NCI-H1694 treated with DMSO at 0.1 percent for 48 hours (cell line): ENCODE measurements around the gene SCN4A.
"Not testable (repeated sequence)": the region's sequence is repeated elsewhere in the genome, so short reads cannot be mapped to it uniquely, and the experiment has no call there.

Experiments used
- DNase-seq: peaks from one replicate; lab custom pipeline; 2025; lab: John Stamatoyannopoulos, UW

SCN4A gene

DNA sequence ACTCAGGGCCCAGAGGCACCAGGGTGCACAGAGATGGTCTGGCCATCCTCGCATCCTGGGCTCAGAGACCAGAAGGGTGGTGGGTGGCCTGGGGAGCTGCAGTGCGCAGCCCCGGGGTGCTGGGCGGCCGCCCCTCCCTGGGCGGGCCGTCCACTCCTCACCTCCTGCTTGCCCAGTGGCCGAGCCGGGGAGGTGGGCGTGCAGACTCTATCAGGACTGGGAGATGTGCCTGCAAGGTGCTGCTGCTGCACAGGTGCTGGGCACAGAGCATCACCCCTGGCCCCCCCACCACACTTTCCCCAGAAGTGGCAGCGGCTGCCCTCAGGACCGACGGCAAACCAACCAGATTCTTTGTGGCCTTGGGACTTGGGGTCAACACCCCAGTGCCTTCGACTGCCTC, at the start of gene SCN4A:
Gene SCN4A, minus strand, starts transcription at position 123 of the 400 bp plus-strand sequence. Its CDS starts 77 bp downstream, at position 46.
- DNase-seq: no peak

DNA sequence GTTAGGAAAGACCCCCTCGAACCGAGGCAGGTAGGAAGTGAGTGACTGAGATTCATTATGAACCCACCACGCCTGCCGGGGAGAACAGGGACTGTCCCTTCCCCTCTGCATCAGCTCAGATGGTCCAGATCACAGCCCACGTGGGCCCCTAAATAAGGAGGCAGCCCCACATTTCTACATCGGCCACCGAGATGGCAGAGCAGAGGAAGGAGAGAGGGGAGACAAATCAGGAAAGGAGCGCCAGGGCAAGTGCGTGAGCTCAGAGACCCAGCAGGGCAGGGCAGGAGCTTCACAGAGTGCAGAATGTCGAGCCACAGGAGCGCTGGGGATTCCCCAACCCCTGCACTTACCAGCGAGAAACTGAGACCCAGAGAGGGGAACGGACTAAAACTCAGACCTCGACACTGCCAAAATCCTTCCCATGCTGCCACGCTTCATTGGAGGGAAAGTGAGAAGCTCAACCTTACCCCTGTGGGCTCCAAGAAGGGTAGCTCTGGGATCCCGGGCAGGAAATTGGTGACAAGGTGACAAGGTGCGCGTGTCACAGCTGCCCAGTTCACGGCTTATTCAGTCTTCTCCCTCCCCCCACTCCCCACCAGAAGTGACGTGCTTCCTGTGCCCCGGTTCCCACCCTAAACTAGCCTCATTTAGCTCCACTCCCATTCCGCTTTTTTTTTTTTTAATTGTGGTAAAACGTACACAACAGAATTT, 47.5 kb upstream of the SCN4A start, which contains the start of gene ICAM2:
Gene ICAM2, minus strand, starts transcription at position 578 of the 711 bp plus-strand sequence. CDS start 13,942 bp downstream, outside the sequence.
- no peak for DNase-seq

DNA sequence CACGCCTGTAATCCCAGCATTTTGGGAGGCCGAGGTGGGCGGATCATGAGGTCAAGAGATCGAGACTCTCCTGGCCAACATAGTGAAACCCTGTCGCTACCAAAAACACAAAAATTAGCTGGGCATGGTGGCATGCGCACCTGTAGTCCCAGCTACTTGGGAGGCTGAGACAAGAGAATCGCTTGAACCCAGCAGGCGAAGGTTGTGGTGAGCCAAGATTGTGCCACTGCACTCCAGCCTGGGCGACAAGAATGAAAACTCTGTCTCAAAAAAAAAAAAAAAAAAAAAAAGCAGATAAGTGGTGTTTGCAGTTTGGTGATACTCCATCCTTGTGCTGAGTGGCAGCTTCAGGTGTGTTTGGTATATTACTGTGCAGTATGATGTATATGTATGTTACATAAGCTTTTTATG, 46.8 kb upstream of the SCN4A start:
- not testable (repeated sequence) for DNase-seq

DNA sequence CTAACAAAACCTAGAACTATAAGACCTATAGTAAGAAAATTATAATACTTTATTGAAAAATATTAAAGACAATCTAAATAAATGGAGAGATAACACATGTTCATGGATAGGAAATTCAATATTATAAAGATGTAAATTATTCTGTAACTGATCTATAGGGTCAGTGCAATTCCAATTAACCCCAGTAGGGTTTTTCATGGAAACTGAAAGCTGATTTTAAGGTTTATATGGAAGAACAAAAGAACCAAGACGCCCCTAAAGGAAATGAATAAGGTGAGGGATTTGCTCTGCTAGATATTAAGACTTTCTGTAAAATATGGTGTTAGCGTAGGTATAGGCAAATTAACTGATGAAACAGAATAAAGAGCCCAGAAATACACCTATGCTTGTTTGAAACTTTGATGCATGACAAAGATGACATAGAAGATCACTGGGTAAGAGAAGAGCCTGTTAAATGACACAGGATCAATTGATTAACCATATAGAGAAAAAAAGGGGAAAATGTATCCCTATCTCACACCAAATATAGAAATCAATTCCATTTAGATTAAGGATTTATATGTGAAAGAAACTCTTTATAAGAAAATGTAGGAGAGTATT, 44.8 kb upstream of the SCN4A start:
- DNase-seq: no peak

DNA sequence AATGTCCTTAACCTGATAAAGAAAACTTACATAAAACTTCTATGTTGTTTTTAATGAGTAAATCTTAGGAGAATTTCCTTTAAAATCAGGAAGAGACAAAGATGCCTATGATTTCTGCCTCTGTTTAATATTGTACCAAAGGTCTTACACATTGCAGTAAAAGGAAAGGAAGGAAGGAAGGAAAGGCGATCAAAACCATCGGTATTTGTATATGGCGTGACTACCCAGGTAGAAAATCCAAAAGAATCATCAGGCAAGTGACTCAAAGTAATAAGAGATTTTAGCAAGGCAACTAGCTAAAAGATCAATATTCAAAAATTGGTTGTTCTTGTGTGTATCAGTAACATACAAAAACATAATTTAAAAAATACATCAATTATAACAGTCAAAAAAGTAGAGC, 44.3 kb upstream of the SCN4A start:
- DNase-seq: no peak

DNA sequence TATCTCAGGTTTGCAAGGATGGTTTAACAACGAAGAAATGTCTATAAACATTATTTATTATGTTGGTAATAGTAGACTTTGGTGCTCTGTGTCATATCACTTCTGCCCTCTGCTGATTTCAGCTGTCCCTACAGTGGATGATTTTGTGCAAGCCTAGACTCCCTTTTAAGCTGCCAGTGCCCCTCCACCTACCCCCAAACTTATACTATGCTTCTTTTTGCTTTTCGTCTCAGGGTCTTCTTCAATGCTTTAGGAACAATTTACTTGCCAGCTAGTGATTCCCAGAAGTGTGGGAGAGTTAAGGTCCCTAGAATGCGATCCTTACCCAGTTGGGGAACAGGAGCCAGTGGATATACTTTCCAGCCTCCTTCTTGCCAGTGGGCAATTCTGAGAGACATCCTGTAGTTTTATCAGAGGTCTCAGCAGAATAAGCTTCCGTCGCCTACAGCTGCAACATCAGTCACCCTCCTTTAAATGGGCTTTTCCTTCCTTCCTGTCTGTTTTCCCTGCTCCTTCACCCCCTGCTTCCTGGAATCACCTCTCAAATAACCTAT, 43.6 kb upstream of the SCN4A start:
- no peak for DNase-seq

DNA sequence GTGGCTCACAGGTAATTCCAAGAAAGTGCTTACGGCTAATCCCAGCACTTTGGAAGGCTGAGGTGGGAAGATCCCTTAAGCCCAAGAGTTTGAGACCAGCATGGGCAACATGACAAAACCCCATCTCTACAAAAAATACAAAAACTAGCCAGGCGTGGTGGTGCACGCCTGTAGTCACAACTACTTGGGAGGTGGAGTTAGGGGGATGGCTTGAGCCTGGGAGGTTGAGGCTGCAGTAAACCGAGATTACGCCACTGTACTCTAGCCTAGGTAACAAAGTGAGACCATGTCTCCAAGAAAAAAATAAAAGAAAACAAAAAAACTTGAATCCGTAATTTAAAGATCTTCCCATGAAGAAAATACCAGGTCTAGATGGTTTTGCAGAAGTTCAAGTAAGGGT, 42.7 kb upstream of the SCN4A start:
- no peak for DNase-seq

DNA sequence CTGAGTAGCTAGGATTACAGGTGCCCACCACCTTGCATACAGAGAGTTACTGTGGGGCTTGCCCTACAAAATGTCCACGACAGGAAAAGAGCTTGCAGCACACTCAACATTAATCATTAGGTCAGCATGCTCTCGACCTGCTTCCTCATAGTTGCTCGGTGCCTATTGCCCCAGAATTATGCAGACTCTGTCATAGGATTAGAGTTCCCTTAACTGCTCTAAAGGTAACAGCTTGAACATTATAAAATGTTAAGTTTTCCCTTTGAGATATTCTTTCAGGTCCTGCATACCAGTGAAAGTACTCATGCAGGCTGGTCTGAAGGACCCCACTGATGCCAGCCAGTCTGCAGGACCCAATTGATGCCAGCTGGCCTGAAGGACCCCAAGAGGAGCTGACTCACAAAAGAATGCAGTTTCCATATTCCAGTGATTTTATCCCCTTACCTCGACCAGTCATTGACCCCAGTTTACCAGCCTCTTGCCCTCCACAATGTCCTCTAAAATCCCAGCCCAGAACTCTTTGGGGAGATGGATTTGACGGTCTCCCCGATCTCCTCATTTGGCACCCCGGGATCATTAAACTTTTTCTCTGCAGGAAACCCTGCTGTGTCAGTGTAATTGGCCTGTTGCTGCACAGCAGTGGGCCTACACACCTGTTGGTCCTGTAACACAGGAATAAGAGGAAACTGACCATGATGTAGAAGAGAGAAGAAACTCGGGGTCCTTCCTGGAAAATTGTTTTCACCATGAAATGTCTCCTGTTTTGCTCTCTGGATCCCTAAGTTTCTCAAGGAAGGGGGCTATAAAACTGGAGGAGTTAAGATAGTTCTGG, 37.1 kb upstream of the SCN4A start:
- DNase-seq: no peak

DNA sequence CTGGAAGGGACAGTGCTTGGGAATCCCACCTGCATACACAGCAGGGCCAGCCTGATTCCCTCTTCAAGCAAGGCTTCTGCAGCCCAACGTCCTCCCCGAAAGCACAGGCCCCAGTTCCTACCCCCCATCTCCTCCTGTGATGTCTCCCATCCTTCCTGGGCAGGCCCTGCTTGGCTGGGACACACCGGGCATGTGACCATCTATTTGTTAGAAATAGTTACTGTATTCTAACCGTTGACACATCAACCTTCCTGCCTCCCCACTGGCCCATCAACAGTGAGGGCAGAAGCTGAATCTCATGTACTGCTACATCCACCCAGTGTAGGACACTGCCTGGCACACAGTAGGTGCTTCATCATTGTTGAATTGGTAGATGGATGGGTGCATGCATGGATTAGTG, 36.1 kb upstream of the SCN4A start:
- DNase-seq: no peak

DNA sequence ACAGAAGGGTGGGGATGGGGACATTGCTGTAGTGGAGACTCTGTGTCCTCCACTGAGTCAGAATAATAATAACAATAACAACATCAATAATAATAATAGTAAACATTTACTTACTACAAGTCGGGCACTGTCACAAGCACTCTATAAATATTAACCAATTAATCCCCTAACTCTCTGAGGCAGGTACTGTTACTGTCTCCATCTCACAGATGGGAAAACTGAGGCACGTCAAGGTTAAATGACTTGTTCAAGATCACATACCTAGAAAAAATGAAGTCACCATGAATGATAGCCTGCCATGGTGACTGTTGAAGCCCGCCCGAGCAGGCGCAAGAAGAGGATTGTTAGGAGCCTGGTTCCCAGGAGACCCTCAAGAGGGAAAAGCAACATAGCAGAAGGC, 35.6 kb upstream of the SCN4A start:
- DNase-seq: no peak

DNA sequence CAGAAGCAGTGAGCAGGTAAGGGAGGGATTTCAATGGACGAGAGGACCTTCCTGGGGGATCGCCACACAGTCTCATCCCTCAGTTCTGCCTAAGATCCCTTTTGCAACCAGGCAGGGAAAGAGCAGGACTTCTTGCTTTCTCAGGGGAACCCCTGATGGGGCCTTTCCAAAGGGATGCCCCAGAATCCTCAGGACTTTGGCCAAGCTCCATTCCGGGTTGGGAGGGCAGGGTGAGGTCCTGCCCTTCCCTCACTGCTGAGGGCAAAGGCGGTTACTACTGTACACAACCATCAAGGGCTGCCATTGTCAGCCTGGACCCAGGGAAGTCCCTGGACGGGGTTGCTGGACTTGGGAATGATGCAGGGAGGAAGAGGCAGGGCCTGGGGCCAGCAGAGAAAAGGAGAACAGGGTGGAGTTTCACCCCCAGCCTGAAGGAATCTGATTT, 35.1 kb upstream of the SCN4A start:
- no peak for DNase-seq

DNA sequence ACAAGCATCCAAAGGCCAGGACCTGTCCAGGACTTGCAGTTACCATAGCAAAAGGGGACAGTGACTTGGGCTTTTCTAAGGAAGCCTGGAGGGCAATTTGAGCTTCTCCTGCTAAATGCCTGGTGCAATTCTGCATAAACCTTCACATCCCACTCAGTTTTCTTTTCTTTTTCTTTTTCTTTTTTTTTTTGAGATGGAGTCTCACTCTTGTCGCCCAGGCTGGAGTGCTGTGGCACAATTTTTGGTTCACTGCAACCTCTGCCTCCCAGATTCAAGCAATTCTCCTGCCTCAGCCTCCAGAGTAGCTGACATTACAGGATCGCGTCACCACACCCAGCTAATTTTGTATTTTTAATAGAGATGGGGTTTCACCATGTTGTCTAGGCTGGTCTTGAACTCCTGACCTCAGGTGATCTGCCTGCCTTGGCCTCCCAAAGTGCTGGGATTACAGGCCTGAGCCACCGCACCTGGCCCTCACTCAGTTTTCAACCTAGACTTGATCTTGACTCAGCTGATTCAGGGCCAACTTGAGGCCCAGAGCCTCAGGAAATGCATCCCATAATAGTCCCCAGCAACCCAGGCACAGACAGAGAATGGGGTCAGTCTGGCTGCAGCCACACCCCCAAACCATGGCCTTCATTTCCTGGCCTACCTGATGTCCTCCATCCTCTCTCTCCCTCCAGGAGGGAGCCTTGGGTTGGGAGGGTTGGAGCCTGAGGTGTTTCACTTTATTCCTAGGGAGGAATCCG, 34.5 kb upstream of the SCN4A start:
- DNase-seq: not testable (repeated sequence)

DNA sequence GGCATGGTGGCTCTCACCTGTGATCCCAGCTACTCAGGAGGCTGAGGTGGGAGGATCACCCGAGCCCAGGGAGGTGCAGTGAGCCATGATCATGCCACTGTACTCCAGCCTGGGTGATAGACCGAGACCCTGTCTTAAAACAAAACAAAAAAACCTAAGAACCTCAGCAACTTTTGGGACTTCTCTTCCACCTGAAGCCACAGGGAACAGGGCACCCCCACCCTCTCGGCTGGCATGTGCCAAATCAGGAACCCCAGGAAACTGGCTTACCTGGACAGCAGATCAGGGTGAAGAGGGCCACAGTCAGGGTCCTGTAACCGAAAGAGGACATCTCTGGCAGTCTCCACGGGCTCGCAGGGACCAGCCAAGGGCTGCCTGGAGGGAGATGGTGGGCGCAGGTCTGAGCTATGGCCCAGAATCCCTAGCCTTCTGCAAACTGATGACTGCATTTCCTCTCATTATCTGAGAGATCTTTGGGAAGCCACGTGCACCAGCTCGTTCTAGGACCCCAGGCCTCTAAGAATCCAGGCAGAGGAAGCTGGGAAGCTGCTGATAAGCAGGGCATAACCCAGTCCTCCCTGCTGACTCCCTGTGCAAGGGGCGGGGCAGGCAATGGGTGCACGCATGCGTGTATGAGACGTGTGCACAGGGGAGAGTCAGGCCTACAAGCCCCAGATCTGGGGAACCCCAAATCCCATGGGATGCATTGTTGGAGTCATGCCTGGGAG, 33.8 kb upstream of the SCN4A start:
- no peak for DNase-seq

DNA sequence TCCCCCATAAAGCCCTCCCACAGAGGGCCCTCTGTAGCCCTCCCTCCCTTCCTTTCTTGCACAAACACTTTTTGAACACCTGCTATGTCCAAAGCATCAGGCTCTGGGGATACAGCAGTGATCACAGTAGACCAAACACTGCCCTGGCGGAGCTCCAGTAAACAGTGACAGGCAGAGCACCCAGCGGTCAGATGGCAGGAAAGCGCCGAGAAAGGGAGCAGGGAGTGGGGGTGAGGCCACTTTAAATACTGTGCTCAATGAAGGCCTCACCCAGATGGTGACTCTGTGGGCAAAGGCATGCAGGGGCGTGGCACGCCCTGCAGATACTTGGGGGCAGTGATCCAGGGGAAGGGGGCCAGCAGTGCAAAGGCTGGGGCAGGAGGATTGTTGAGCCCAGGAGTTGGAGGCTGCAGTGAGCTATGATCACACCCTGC, 33.0 kb upstream of the SCN4A start:
- DNase-seq: peak; percentile 9

DNA sequence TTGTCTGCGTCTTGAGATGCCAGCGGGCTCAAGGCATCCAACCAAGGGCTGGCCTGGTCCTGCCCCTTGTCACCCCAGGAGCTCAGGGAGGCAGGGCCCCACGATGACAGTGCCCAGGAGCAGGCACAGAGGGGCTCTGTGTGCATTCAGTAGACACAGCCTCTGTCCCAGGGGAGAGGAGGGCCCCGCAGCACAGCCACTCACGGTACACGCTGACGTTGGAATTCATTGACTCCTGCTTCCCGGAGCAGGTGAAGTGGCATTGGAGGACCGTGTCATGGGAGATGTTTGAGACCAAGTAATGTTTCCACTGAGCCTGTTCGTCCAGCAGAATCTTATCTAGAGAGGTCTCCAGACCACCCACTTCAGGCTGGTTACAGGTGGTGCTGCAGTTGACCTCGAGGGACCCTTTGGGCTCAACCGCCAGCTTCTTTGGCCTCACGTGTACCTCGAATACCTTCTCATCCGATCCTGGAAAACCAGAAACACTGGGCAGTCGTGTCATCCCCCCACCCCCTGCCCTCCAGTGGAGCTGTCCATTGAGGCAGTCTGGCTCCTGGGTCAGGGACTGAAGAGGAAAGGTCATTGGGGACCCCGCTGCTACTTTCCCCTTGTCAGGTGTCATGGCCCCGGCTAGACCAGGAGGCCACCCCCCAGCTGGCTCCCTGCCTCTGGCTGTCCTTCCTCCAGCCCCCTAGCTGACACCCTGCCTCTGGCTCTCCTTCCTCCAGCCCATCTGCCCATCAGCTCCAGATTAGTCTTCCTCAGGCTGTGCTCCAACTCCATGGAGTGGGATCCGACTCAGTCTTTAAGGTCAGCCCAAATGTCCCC, 32.4 kb upstream of the SCN4A start:
- DNase-seq: no peak

DNA sequence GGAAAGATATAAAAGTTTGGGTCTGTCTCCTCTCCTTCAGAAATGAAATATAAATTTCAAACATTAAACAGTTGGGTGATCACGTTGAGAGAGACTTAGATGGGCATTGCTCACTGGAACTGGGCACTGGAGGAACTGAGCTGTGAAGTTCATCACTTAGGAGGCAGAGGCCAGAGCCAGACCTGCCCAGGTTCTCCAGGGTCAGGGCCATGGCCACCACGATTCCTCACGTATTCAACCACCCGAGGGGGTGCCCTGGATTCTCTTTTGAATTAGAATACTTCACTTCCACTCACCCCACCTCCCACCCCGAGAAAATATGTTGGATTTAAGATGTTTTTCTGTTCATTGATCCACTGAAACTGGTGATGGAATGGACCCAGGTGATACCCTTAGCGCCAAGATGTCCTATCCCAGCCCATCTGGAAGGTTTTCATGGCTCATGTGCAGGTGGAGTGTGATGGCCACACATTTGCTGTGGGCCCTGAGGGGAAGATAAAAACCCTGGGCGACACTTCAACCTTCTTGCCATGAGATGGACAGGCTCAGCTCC, 31.6 kb upstream of the SCN4A start:
- no peak for DNase-seq

DNA sequence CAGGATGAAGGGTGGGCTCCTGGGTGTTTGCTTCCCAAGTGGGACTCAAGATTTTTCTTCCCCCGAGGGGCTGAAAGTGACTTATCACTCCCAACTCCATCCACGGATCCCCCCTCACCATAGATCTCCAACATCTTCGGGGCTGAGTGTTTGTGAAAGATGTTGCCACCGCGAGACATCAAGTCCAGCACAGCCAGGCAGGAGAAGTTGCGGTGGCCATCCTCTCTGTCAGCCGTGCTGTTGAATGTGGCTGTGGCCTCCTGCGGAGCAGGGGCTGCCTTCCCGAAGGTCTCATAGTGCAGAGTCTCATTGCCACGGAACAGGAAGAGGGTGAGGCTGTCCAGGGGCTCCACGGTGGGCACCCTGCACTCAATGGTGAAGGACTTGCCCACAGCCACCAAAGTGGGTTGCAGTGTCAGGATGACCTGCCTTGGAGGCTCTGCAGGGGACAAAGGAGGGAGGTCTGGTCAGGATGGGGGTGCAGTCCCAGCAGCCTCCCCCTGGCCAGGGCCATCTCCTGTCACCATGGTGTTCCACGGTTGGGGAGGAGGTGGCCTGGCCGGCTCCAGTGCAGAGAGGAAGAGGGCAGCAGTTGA, 30.9 kb upstream of the SCN4A start:
- DNase-seq: no peak

DNA sequence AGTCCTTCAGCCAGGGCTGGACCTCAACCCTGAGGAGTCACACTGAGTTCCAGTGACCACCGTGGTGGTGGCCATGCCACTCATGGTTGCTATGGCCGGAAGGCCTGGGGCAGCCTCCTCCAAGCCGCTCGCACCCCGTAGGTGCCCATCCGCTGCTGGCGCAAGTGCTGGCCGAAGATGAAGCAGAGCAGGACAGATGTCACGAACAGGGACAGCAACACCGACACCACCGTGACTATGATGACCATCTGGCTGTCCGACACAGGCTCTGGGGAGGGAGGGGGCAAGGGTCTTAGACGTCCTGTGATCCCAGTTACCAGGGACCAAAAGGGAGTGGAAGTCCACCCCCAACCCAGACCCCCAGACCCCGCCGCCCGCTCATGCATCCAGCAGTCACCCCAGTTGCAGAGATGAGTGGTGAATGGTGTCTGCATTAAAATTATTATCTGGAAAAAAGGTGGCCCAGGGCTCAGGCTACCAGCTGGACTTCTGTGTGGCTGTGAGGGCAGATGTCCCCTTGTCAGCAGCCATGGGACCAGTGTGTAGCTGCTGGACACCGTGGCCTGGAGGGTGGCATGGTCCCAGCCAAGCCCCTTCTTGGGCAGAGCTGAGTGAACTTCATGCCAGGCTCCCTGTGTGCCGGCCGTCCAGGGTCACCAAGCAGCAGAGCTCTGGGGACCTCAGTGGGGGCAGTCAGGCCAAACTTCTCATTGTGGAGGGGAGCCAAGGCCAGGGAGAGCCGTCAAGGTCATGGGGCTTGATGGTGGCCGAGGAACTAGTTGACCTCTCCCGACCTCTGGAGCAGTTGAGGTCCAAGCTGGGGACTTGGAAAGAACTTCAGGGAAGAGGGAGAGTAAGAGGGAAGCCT, 30.2 kb upstream of the SCN4A start:
- no peak for DNase-seq
